Suprapubic skin (tissue), 4 donors: ENCODE data around the gene RALGDS. TPM values are rescaled to one million over a fixed set of nuclear protein-coding genes. Genes with fewer than 3 reads are reported as not detected.

ENCODE experiments used
- DNase-seq, 2 donors: peaks; one replicate each; pipeline ENCODE4 v3.0.0-alpha.2; 2019; ENCODE audit warnings: low spot score in 2 of 2
- H3K27ac ChIP-seq: fragments of 200-600 bp; sonication (generic); one replicate; pipeline ENCODE4 v1.5.1; 2019
- H3K27me3 ChIP-seq: fragments of 200-600 bp; sonication (generic); one replicate; pipeline ENCODE4 v1.5.1; 2019
- H3K36me3 ChIP-seq: fragments of 200-600 bp; sonication (generic); one replicate; pipeline ENCODE4 v1.5.1; 2019
- H3K4me1 ChIP-seq: fragments of 200-600 bp; sonication (generic); one replicate; pipeline ENCODE4 v1.5.1; 2019
- H3K4me3 ChIP-seq: fragments of 200-600 bp; sonication (generic); one replicate; pipeline ENCODE4 v1.5.1; 2019; ENCODE audit warnings: mild to moderate bottlenecking
- H3K9me3 ChIP-seq: fragments of 200-600 bp; sonication (generic); one replicate; pipeline ENCODE4 v1.5.1; 2019
- CTCF ChIP-seq, 2 donors: fragments of 200-600 bp in 1 of 2; fragments of 450-650 bp in 1 of 2; sonication (generic) in 1 of 2; IDR thresholded peaks; one replicate each; pipeline ENCODE4 v1.5.1; 2016 to 2019; ENCODE audit warnings: antibody characterized with exemption in 2 of 2, mild to moderate bottlenecking in 1 of 2, moderate library complexity in 1 of 2
- EP300 ChIP-seq: sonication (generic); formaldehyde crosslinking; IDR thresholded peaks from one replicate; pipeline ENCODE4 v1.6.1; 2017; ENCODE audit warnings: antibody characterized with exemption
- POLR2A ChIP-seq, 2 donors: fragments of 450-650 bp; IDR thresholded peaks; one replicate each; pipeline ENCODE4 v1.6.1; 2017; ENCODE audit warnings: antibody characterized with exemption in 2 of 2, mild to moderate bottlenecking in 2 of 2, moderate library complexity in 2 of 2
- POLR2AphosphoS5 ChIP-seq, 3 donors: sonication (generic); formaldehyde crosslinking; IDR thresholded peaks; one replicate each; pipeline ENCODE4 v1.6.1; 2017; ENCODE audit warnings: antibody characterized with exemption in 3 of 3
- WGBS: methylation state at CpG from one replicate; pipeline ENCODE4 v1.1.5; 2018; 5-methylcytosine and 5-hydroxymethylcytosine counted together
- total RNA-seq, 4 donors: library from RNA; depleted of rRNA; stranded (reverse); fragments of >200 nt; gene quantifications; one replicate each; pipeline ENCODE4 v1.1.0, GENCODE V29; 2016

Gene RALGDS
- total RNA-seq, 4 donors from 2014 or later = 173 to 244 (median 212) TPM

- WGBS = 57% methylated on average over 11 of the region's 11 CpGs
- no peak for DNase-seq
- Histone ChIP-seq H3K4me1 (no peaks in the 10 kb centered on the region), H3K9me3 (no peaks in the 10 kb centered on the region), H3K27me3 (no peaks in the 10 kb centered on the region), H3K4me3 (no peak overlapping the region), H3K36me3 (no peaks in the 10 kb centered on the region), H3K27ac (no peak overlapping the region)
- TF ChIP-seq EP300 (no peak), POLR2AphosphoS5 (IDR thresholded peaks at IDR 0.05) (no peak), CTCF (IDR thresholded peaks at IDR 0.05) (no peak), POLR2A (IDR thresholded peaks at IDR 0.05) (no peak)
Measured at GRCh38 chr9:133067813-133068212, 53.2 kb downstream of the RALGDS start.

DNA sequence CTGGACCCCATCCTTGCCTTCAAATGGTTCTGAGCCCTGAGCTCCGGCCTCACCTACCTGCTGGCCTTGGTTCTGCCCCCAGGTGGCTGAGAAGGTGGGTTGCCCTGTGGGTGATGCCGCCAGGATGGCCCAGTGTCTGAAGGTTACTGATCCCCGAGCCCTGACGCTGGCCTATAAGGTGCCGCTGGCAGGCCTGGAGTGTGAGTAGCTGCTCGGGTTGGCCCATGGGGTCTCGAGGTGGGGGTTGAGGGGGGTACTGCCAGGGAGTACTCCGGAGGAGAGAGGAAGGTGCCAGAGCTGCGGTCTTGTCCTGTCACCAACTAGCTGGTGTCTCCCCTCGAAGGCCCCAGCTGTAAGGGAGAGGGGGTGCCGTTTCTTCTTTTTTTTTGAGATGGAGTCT lies 54.0 kb downstream of the RALGDS start:
- H3K36me3 ChIP-seq = no peaks in the 10 kb centered on the region
- no peaks in the 10 kb centered on the region for H3K27me3 ChIP-seq
- no peak overlapping the region for H3K27ac ChIP-seq
- no peaks in the 10 kb centered on the region for H3K4me1 ChIP-seq
- no peaks in the 10 kb centered on the region for H3K9me3 ChIP-seq
- DNase-seq = no peak
- no peak for TF ChIP-seq POLR2AphosphoS5 (IDR thresholded peaks at IDR 0.05)
- TF ChIP-seq POLR2A (IDR thresholded peaks at IDR 0.05) = no peak
- no peak for TF ChIP-seq CTCF (IDR thresholded peaks at IDR 0.05)
- no peak for TF ChIP-seq EP300
- WGBS = 95% methylated on average over 7 of the region's 11 CpGs
- H3K4me3 ChIP-seq = no peak overlapping the region

GRCh38 chr9:133066181-133066983 lies 54.7 kb downstream of the RALGDS start:
- DNase-seq = no peak
- no peaks in the 10 kb centered on the region for H3K27me3 ChIP-seq
- H3K36me3 ChIP-seq = no peaks in the 10 kb centered on the region
- H3K4me3 ChIP-seq = no peak overlapping the region
- WGBS = 89% methylated on average over 24 of the region's 25 CpGs
- no peak overlapping the region for H3K27ac ChIP-seq
- peaks cover 1% of the 10 kb centered on the region for H3K4me1 ChIP-seq
- TF ChIP-seq POLR2A (IDR thresholded peaks at IDR 0.05) = no peak
- TF ChIP-seq POLR2AphosphoS5 (IDR thresholded peaks at IDR 0.05) = no peak
- no peaks in the 10 kb centered on the region for H3K9me3 ChIP-seq

DNA sequence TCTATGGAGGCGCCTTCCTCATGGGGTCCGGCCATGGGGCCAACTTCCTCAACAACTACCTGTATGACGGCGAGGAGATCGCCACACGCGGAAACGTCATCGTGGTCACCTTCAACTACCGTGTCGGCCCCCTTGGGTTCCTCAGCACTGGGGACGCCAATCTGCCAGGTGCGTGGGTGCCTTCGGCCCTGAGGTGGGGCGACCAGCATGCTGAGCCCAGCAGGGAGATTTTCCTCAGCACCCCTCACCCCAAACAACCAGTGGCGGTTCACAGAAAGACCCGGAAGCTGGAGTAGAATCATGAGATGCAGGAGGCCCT lies 56.0 kb downstream of the RALGDS start:
- H3K27me3 ChIP-seq = no peaks in the 10 kb centered on the region
- TF ChIP-seq CTCF (IDR thresholded peaks at IDR 0.05) (no peak), POLR2AphosphoS5 (IDR thresholded peaks at IDR 0.05) (no peak), EP300 (no peak), POLR2A (IDR thresholded peaks at IDR 0.05) (no peak)
- H3K4me3 ChIP-seq = no peak overlapping the region
- peaks cover 12% of the 10 kb centered on the region for H3K4me1 ChIP-seq
- H3K36me3 ChIP-seq = no peaks in the 10 kb centered on the region
- H3K9me3 ChIP-seq = no peaks in the 10 kb centered on the region
- no peak overlapping the region for H3K27ac ChIP-seq
- DNase-seq = no peak
- WGBS = 96% methylated on average over 17 of the region's 17 CpGs

DNA sequence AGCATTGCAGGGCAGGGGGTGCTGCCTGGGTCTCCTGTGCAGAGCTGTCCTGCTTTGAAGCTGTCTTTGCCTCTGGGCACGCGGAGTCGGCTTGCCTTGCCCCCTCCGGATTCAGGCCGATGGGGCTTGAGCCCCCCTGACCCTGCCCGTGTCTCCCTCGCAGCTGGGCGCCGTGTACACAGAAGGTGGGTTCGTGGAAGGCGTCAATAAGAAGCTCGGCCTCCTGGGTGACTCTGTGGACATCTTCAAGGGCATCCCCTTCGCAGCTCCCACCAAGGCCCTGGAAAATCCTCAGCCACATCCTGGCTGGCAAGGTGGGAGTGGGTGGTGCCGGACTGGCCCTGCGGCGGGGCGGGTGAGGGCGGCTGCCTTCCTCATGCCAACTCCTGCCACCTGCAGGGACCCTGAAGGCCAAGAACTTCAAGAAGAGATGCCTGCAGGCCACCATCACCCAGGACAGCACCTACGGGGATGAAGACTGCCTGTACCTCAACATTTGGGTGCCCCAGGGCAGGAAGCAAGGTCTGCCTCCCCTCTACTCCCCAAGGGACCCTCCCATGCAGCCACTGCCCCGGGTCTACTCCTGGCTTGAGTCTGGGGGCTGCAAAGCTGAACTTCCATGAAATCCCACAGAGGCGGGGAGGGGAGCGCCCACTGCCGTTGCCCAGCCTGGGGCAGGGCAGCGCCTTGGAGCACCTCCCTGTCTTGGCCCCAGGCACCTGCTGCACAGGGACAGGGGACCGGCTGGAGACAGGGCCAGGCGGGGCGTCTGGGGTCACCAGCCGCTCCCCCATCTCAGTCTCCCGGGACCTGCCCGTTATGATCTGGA lies 56.6 kb downstream of the RALGDS start:
- Histone ChIP-seq H3K9me3 (no peaks in the 10 kb centered on the region), H3K4me1 (peaks cover 18% of the 10 kb centered on the region), H3K27ac (no peak overlapping the region), H3K4me3 (no peak overlapping the region), H3K27me3 (no peaks in the 10 kb centered on the region), H3K36me3 (no peaks in the 10 kb centered on the region)
- no CpG with 5 or more reads among the region's 30 CpGs for WGBS
- TF ChIP-seq EP300 (no peak), POLR2AphosphoS5 (IDR thresholded peaks at IDR 0.05) (no peak), CTCF (IDR thresholded peaks at IDR 0.05) (no peak), POLR2A (IDR thresholded peaks at IDR 0.05) (no peak)
- DNase-seq = no peak
